Neural cell (in vitro differentiated cells): ENCODE measurements around the gene GUCA2B. TPM values are rescaled to one million over a fixed set of nuclear protein-coding genes. Genes with fewer than 3 reads are reported as not detected.

Experiments used
- H2AFZ ChIP-seq: fragments of 200-600, 300-800 bp; sonication (generic), shearing (Covaris generic); 2 replicates; pipeline ENCODE4 v1.6.0; 2014; ENCODE audit warnings: low read depth, mild to moderate bottlenecking, antibody characterized with exemption, low read length, moderate library complexity
- H3F3A ChIP-seq: fragments of 200-600 bp; shearing (Covaris generic); 2 replicates; pipeline ENCODE4 v1.6.1; 2016; ENCODE audit warnings: mild to moderate bottlenecking, moderate library complexity, mixed read lengths, antibody characterized with exemption, low read length; ENCODE audit not compliant: insufficient read depth, poor library complexity, severe bottlenecking
- H3K27ac ChIP-seq: fragments of 200-600, 300-800 bp; sonication (generic), shearing (Covaris generic); 2 replicates; pipeline ENCODE4 v1.5.1; 2014; ENCODE audit warnings: mild to moderate bottlenecking, low read length, moderate library complexity
- H3K27me3 ChIP-seq: fragments of 300-800, 200-600 bp; sonication (generic), shearing (Covaris generic); 2 replicates; pipeline ENCODE4 v1.6.0; 2014; ENCODE audit warnings: mild to moderate bottlenecking, low read depth, low read length, moderate library complexity; ENCODE audit not compliant: insufficient read depth
- H3K36me3 ChIP-seq: fragments of 300-800, 200-600 bp; sonication (generic), shearing (Covaris generic); 2 replicates; pipeline ENCODE4 v1.5.1; 2014; ENCODE audit warnings: mild to moderate bottlenecking, antibody characterized with exemption, low read length, moderate library complexity; ENCODE audit not compliant: insufficient read depth
- H3K4me2 ChIP-seq: fragments of 300-800, 200-600 bp; sonication (generic), shearing (Covaris generic); 2 replicates; pipeline ENCODE4 v1.6.0; 2014; ENCODE audit warnings: mild to moderate bottlenecking, low read length
- H3K4me3 ChIP-seq: fragments of 300-800, 200-600 bp; sonication (generic), shearing (Covaris generic); 2 replicates; pipeline ENCODE4 v1.5.1; 2014; ENCODE audit warnings: mild to moderate bottlenecking, low read length, moderate library complexity
- H3K79me2 ChIP-seq: fragments of 200-600 bp; shearing (Covaris generic); replicated peaks from 2 replicates; pipeline ENCODE4 v1.6.0; 2014; ENCODE audit warnings: mild to moderate bottlenecking, low read length, moderate library complexity; ENCODE audit not compliant: insufficient read depth
- H3K9ac ChIP-seq: fragments of 300-800, 200-600 bp; sonication (generic), shearing (Covaris generic); 2 replicates; pipeline ENCODE4 v1.6.1; 2016; ENCODE audit warnings: mild to moderate bottlenecking, low read length, mixed read lengths
- H3K9me2 ChIP-seq: fragments of 200-600 bp; shearing (Covaris generic); 2 replicates; pipeline ENCODE4 v1.6.1; 2016; ENCODE audit warnings: mild to moderate bottlenecking, low read length, mixed read lengths; ENCODE audit not compliant: insufficient read depth
- H3K9me3 ChIP-seq: fragments of 200-600, 300-800 bp; sonication (generic), shearing (Covaris generic); 2 replicates; pipeline ENCODE4 v1.6.1; 2016; ENCODE audit warnings: mild to moderate bottlenecking, mixed run types, low read length, moderate library complexity, mixed read lengths
- H4K20me1 ChIP-seq: fragments of 200-600 bp; shearing (Covaris generic); 2 replicates; pipeline ENCODE4 v1.6.1; 2016; ENCODE audit warnings: mild to moderate bottlenecking, mixed run types; ENCODE audit not compliant: insufficient read depth
- EP300 ChIP-seq: fragments of 450-650 bp; conservative IDR thresholded peaks from 2 replicates; pipeline ENCODE4 v1.6.1; 2014; ENCODE audit warnings: antibody characterized with exemption, mild to moderate bottlenecking, moderate library complexity; ENCODE audit not compliant: poor library complexity, severe bottlenecking
- EZH2 ChIP-seq: fragments of 200-600, 300-800 bp; shearing (Covaris generic), sonication (generic); IDR thresholded peaks from 2 replicates; pipeline ENCODE4 v1.6.1; 2014; ENCODE audit warnings: antibody characterized with exemption, low read length, borderline replicate concordance, mild to moderate bottlenecking; ENCODE audit not compliant: insufficient read depth, poor library complexity, severe bottlenecking
- MXI1 ChIP-seq: fragments of 450-650 bp; conservative IDR thresholded peaks from 2 replicates; pipeline ENCODE4 v1.6.1; 2014; ENCODE audit warnings: antibody characterized with exemption, mild to moderate bottlenecking; ENCODE audit not compliant: poor library complexity, severe bottlenecking
- POLR2AphosphoS5 ChIP-seq: IDR thresholded peaks from 2 replicates; pipeline ENCODE4 v1.6.1; 2012
- RAD21 ChIP-seq: fragments of 450-650 bp; conservative IDR thresholded peaks from 2 replicates; pipeline ENCODE4 v1.6.1; 2014; ENCODE audit warnings: antibody characterized with exemption, mild to moderate bottlenecking, moderate library complexity
- SMC3 ChIP-seq: fragments of 450-650 bp; conservative IDR thresholded peaks from 2 replicates; pipeline ENCODE4 v1.6.1; 2014; ENCODE audit warnings: antibody characterized with exemption, mild to moderate bottlenecking, moderate library complexity; ENCODE audit not compliant: poor library complexity
- TAF1 ChIP-seq: IDR thresholded peaks from 2 replicates; pipeline ENCODE4 v1.6.1; 2012; ENCODE audit warnings: low read depth
- polyA plus RNA-seq: library from polyadenylated mRNA; depleted of rRNA; stranded (reverse); fragments of >200 nt; gene quantifications from 2 replicates; pipeline ENCODE4 v1.2.3, GENCODE V29; 2014
- TF ChIP-seq, protein P1 (sequence below): fragments of 450-650 bp; IDR thresholded peaks from 2 replicates; pipeline ENCODE4 v1.5.1; 2014; ENCODE audit warnings: antibody characterized with exemption, mild to moderate bottlenecking, moderate library complexity; ENCODE audit not compliant: poor library complexity, severe bottlenecking
- TF ChIP-seq, protein P2 (sequence below): IDR thresholded peaks from 2 replicates; pipeline ENCODE4 v1.6.1; 2012; ENCODE audit warnings: borderline replicate concordance

The GUCA2B gene
- polyA plus RNA-seq, 1 donor from 2014 or later, result not detected

DNA sequence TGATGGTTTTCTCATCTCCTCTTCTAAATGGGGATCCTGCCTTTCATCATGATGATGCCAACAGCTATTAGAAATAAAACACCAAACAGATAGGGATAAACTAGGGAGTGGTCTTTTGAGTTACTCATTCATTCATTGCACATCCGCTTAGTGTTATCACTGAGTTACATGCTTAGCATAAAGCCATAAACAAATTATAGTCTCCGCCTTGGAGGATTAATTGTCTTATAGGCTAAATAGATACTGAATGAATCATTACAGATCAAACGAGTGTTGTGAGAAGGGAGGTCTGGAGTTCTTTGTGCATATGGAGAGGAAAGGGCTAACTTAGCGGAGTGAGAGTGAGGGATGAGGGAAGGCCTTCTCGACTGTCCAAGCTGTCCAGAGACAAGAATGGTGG lies 19.8 kb upstream of the GUCA2B start:
- Histone ChIP-seq H3K27ac (no peak overlapping the region), H2AFZ (no peak overlapping the region)

DNA sequence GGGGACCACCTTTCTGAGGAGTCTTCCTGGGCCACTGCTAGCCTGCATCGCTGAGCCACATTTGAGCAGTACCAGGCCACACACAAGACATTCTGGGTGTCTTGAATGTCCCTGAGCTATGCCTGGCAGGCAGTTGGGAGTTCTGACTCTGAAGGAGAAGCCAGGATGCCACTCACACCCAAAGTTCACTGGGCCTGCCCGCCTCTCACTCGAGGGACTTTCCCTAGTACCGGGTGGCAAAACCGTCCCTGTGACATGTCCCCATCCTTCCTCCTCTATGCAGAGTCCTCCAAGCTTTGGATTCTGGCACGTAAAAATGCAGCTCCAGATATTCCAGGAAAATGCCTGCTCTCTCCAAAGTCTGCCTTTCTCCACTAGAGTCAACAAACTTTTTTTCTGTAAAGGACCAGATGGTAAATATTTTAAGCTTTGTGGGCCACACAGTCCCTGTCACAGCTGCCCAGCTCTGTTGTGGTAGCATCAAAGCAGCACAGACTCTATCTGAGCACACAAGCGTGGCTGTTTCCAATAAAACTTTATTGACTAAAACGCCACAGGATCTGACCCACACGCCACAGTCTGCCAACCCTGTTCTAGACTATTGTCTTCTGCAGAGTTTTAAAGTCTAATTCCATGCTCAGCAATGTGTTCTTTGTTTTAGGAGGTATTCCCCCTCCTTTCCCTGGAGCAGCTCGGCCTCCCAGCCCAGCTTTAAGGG lies 19.2 kb upstream of the GUCA2B start:
- Histone ChIP-seq H3K79me2 (no peaks in the 10 kb centered on the region), H3K27me3 (no peaks in the 10 kb centered on the region), H2AFZ (no peak overlapping the region), H3K9me2 (no peaks in the 10 kb centered on the region), H3K9me3 (no peaks in the 10 kb centered on the region), H3K27ac (no peak overlapping the region), H3K4me2 (no peak overlapping the region), H3K9ac (no peak overlapping the region), H3F3A (no peaks in the 10 kb centered on the region), H3K4me3 (no peak overlapping the region), H3K36me3 (no peaks in the 10 kb centered on the region), H4K20me1 (no peaks in the 10 kb centered on the region)
- TF ChIP-seq, protein P1, sequence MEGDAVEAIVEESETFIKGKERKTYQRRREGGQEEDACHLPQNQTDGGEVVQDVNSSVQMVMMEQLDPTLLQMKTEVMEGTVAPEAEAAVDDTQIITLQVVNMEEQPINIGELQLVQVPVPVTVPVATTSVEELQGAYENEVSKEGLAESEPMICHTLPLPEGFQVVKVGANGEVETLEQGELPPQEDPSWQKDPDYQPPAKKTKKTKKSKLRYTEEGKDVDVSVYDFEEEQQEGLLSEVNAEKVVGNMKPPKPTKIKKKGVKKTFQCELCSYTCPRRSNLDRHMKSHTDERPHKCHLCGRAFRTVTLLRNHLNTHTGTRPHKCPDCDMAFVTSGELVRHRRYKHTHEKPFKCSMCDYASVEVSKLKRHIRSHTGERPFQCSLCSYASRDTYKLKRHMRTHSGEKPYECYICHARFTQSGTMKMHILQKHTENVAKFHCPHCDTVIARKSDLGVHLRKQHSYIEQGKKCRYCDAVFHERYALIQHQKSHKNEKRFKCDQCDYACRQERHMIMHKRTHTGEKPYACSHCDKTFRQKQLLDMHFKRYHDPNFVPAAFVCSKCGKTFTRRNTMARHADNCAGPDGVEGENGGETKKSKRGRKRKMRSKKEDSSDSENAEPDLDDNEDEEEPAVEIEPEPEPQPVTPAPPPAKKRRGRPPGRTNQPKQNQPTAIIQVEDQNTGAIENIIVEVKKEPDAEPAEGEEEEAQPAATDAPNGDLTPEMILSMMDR, result no peak
- TF ChIP-seq, protein P2, sequence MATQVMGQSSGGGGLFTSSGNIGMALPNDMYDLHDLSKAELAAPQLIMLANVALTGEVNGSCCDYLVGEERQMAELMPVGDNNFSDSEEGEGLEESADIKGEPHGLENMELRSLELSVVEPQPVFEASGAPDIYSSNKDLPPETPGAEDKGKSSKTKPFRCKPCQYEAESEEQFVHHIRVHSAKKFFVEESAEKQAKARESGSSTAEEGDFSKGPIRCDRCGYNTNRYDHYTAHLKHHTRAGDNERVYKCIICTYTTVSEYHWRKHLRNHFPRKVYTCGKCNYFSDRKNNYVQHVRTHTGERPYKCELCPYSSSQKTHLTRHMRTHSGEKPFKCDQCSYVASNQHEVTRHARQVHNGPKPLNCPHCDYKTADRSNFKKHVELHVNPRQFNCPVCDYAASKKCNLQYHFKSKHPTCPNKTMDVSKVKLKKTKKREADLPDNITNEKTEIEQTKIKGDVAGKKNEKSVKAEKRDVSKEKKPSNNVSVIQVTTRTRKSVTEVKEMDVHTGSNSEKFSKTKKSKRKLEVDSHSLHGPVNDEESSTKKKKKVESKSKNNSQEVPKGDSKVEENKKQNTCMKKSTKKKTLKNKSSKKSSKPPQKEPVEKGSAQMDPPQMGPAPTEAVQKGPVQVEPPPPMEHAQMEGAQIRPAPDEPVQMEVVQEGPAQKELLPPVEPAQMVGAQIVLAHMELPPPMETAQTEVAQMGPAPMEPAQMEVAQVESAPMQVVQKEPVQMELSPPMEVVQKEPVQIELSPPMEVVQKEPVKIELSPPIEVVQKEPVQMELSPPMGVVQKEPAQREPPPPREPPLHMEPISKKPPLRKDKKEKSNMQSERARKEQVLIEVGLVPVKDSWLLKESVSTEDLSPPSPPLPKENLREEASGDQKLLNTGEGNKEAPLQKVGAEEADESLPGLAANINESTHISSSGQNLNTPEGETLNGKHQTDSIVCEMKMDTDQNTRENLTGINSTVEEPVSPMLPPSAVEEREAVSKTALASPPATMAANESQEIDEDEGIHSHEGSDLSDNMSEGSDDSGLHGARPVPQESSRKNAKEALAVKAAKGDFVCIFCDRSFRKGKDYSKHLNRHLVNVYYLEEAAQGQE, result no peak
- TF ChIP-seq RAD21 (no peak), POLR2AphosphoS5 (no peak), TAF1 (no peak), MXI1 (no peak), SMC3 (no peak), EP300 (no peak), EZH2 (no peak)

More for the DNA sequence above, 19.8 kb upstream of the GUCA2B start:
- no peak overlapping the region for H3K9ac ChIP-seq
- TF ChIP-seq EZH2 (no peak), TAF1 (no peak), RAD21 (no peak), POLR2AphosphoS5 (no peak), EP300 (no peak), MXI1 (no peak), SMC3 (no peak)
- TF ChIP-seq, protein P2, result no peak
- TF ChIP-seq, protein P1, result no peak
- no peaks in the 10 kb centered on the region for H3K9me2 ChIP-seq
- H3F3A ChIP-seq, result no peaks in the 10 kb centered on the region
- no peaks in the 10 kb centered on the region for H3K36me3 ChIP-seq
- H4K20me1 ChIP-seq, result no peaks in the 10 kb centered on the region
- H3K9me3 ChIP-seq, result no peaks in the 10 kb centered on the region
- no peak overlapping the region for H3K4me3 ChIP-seq
- no peaks in the 10 kb centered on the region for H3K79me2 ChIP-seq
- no peaks in the 10 kb centered on the region for H3K27me3 ChIP-seq
- H3K4me2 ChIP-seq, result no peak overlapping the region
